Stimulated activated CD8-positive, alpha-beta memory T cell treated with anti-CD3 and anti-CD28 coated beads, Interleukin-4, amount 100 ng/mL, for 4 hours (primary cell): ENCODE results near the gene GDI1.

Source experiments
- DNase-seq, 2 donors: peaks; one replicate each; pipeline ENCODE4 v3.0.0-alpha.2; 2020; ENCODE audit warnings: low read depth in 2 of 2, low spot score in 1 of 2

Gene GDI1

DNA sequence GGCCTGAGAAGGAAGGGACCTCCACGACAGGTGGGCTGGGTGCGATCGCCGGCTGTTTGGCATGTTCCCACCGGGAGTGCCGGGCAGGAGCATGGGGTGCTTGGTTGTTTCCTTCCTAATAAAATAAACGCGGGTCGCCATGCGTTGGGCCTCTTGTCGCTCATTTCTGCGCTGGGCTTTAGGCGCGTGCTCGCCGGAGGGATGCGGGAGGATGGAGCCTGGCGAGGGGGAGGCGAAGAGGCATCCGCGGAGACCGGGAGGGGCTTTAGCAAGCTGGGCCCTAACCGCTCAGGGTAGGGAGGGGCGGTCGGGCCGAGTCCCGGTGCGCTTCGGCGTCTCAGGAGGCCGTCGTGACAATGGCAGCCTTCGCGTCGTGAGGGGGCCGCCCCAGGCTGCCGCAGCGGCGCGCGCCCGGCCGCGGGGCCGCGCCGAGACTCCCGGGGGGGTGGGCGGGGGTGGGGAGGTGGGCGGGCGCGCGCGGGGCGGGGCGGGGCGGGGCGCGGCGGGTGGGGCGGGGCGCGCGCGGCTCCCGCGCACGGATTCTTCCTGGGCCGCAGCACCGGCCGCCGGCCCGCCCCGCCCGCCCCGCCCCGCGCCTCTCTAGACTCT lies 476 bp upstream of the GDI1 start:
- DNase-seq, result no peak

DNA sequence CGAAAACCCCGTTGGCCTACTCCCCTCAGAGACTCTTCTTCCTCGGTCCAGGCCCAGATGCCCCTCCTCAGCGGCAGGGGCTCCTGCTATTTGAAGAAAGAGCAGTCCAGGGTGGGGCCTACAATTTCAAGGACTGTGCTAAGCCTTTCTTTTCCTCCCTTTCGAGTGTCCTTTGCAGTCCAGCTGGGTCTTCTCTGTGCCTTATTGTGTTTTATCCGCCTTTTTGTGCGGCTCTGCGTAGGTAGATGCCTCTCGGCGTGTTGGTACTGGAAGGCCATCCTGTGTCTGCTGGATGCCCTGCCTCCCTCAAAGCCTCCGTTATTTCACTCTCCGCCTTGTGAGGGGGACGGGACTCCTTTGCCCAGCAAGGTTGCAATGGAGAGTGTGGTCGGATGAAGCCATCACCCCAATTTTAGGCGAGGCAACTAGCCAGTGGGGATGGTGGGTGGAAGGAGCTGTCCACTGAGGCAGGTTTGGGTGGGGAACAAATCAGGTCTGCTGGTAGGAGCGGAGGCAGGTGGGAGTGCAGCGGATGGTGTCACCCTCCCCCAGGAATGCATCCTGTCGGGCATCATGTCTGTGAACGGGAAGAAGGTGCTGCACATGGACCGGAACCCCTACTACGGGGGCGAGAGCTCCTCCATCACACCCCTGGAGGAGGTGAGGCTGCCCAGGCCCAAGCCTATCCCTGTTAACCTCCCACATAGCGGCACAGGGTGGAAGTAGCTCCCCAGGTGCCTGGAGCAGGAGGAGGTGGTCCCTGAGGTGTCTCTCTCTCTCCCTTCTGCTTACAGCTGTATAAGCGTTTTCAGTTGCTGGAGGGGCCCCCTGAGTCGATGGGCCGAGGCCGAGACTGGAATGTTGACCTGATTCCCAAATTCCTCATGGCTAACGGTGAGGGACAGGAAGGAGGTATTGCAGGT lies 1.3 kb downstream of the GDI1 start:
- DNase-seq, result no peak

- DNase-seq, result no peak
These were observed 2.9 kb downstream of the GDI1 start for GRCh38 chrX:154439841-154440240.

DNA sequence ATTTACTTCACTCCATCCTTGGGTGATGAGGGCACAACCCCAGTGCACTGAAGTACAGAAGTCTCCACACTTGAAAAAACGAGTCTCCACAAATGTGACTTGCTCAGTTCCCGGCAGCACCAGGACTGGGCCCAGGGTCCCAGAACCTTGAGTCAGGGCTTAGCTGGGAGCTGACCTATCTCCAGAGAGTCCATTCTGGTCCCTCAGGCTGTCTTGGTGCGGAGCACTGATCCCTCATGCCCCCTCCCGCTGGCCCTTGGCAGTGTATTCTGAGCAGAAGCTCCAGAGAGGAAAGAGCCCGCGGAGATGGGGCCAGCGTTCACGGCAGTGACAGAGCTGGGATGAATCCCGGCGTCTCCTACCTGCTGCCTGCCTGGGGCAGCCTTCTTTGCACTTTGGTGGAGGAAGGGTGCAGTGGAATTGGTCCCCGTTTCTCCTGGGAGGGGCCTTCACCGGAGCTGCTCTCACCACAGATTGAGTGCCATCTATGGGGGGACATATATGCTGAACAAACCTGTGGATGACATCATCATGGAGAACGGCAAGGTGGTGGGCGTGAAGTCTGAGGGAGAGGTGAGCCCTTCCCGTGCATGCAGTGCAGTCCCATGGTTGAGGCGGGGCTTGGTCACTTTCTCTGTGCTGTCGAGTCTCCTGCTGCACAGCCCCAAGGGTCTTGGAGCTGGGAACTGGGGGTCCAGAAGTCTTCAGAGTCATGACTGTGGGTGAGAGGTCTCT lies 3.8 kb downstream of the GDI1 start:
- no peak for DNase-seq

DNA sequence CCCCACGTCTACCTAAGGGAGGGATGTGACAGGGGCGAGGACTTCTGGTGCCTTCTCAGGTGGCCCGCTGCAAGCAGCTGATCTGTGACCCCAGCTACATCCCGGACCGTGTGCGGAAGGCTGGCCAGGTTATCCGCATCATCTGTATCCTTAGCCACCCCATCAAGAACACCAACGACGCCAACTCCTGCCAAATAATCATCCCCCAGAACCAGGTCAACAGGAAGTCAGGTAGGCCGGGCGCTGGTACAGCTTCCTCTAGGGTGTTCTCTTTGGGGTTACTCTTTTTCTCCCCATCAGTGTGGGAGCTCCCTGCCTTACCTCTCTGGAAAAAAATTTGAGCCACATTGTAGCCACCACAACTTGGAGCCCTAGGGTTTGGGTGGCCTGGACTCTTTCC lies 4.6 kb downstream of the GDI1 start:
- no peak for DNase-seq

GRCh38 chrX:154441984-154442707 lies 5.2 kb downstream of the GDI1 start:
- DNase-seq, result no peak

GRCh38 chrX:154443479-154443910 lies 6.5 kb downstream of the GDI1 start:
- DNase-seq, result no peak

GRCh38 chrX:154443992-154444754 lies 7.2 kb downstream of the GDI1 start, which contains the start of gene FAM50A:
Gene FAM50A, plus strand, starts transcription at chrX:154444141. Its CDS starts 95 bp downstream, at chrX:154444236.
- DNase-seq, result peak in 1 of 2 donors; percentile 52

- DNase-seq, result no peak
These were observed 7.8 kb downstream of the GDI1 start for GRCh38 chrX:154444755-154445246.

- DNase-seq, result no peak
These were observed 8.8 kb downstream of the GDI1 start for GRCh38 chrX:154445776-154446175.

DNA sequence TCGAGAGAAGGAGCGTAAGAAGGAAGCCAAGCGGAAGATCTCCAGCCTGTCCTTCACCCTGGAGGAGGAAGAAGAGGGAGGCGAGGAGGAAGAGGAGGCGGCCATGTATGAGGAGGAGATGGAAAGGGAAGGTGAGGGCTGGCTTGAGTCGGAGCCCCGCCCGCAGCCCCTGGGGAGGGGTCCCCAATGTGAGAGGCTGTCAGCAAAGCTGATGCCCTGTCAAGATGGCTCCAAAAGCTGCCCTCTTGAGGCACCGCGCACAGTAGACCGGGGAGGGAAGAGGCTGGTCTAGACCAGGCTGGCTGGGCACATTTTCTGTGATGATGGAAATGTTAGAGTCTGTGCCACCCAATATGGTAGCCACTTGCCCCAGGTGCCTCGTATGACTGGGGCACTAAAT lies 9.5 kb downstream of the GDI1 start:
- no peak for DNase-seq

DNA sequence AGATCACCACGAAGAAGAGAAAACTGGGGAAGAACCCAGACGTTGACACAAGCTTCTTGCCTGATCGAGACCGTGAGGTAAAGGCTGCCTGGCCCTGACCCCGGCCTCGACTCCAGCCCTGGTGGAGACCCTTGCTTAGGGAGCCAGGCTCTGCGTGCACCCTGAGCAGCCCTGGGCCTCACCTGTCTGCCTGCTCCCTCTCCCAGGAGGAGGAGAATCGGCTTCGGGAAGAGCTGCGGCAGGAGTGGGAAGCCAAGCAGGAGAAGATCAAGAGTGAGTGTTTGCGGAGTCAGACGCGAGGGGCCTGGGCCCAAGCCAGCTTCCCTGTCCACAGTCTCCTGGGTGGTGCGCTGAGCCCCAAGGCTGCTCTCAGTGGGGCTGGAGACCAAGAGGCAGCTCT lies 11.5 kb downstream of the GDI1 start:
- DNase-seq, result no peak

DNA sequence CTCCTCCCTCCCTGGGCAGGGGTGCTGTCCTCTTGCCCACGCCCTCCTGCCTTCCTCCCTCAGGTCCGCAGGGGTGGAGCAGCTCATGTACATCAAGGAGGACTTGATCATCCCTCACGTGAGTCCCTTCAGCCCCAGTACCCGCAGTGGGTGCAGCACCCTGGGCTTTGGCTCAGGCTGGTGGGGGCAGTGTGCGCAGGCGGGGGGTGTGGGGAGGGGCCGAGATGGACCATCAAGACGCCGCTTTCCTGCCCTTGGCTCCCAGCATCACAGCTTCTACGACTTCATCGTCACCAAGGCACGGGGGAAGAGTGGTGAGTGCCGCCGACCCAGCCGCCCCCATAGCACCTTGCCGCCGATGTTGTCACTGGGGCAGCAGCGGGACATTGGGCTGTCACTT lies 12.7 kb downstream of the GDI1 start:
- DNase-seq, result no peak

GRCh38 chrX:154450312-154450711 lies 13.4 kb downstream of the GDI1 start:
- DNase-seq, result no peak

- DNase-seq, result no peak
These were observed 15.9 kb downstream of the GDI1 start for GRCh38 chrX:154452823-154453222.

- no peak for DNase-seq
These were observed 20.6 kb downstream of the GDI1 start for GRCh38 chrX:154457491-154458115.

GRCh38 chrX:154458116-154458953 lies 21.4 kb downstream of the GDI1 start, which contains the start of gene PLXNA3:
Gene PLXNA3, plus strand, starts transcription at chrX:154458281. Its CDS starts 1,903 bp downstream, at chrX:154460184.
- DNase-seq, result peak in 1 of 2 donors; percentile 28

GRCh38 chrX:154458954-154459778 lies 22.2 kb downstream of the GDI1 start:
- DNase-seq, result no peak
